ENCODE data around the gene TMC1.

The TMC1 gene

DNA sequence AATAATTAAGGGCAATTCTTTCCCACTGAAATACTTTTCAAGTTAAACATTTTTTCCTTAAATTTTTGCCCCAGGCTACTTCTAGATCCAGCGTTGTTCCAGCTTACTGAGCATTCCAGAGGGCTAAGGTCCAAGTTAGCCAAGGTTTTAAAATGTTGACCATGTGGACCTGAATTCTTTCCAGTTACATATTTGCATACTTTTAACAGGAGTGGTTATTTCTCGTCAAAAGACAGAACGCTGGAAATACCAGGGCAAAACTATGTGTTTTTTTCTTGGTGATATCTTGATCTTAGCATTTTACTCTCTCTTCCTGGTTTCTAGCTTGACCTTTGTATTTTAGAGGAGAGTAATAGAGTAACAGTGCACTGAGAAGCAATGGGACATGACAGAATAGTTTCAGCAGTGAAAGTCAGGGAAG lies 32.8 kb downstream of the TMC1 start:
- FAIRE-seq, result no peak
- no peak for DNase-seq (ENCODE audit: insufficient read length)
- TF ChIP-seq POLR2A (IDR thresholded peaks at IDR 0.05; ENCODE audit: low read depth, low read length), result no peak
- no peak for TF ChIP-seq POLR2AphosphoS5 (IDR thresholded peaks at IDR 0.05; ENCODE audit: low read depth, low read length)
- no peak for TF ChIP-seq TAF1 (IDR thresholded peaks at IDR 0.05; ENCODE audit: borderline replicate concordance, low read depth, low read length)

DNA sequence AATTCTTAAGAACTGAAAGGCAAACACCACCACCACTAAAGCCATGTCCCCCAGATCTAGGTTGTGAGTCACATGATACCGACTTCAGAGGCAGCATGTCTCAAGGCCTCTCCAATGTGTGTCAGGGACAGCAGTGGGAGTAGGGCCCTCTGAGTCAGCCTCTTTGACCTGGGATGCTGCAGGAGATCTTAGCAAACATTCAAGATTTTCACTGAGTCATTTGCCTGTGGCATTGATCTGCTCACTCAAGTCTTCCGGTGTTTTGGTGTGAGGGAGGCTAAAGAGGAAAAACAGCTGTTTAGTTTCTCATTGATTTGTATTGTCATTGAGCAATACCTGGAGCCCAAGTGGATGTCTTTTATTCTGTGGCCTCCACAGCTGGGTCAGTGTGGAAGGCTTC lies 36.1 kb downstream of the TMC1 start:
- FAIRE-seq, result no peak
- no peak for DNase-seq (ENCODE audit: insufficient read length)
- no peak for TF ChIP-seq POLR2AphosphoS5 (IDR thresholded peaks at IDR 0.05; ENCODE audit: low read depth, low read length)
- TF ChIP-seq POLR2A (IDR thresholded peaks at IDR 0.05; ENCODE audit: low read depth, low read length), result no peak
- TF ChIP-seq TAF1 (IDR thresholded peaks at IDR 0.05; ENCODE audit: borderline replicate concordance, low read depth, low read length), result no peak

DNA sequence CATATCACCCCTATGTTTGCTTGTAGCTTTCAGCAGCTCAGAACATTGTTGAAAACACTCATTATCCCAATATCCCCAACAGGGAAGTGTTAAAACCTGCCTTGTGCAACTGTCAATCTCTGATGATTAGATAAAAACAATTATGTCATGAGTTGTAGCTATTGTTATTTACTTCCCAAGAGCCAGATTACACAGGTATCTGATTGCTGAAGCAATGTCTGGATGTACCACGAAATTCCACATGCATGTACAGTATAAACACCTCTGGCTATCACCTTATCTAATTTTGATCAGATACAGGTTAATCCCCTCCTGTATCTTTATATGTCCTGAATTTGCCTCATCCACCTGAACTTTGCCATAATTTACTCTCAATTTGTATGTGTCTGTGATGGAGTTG lies 38.7 kb downstream of the TMC1 start:
- no peak for DNase-seq (ENCODE audit: insufficient read length)
- TF ChIP-seq POLR2AphosphoS5 (IDR thresholded peaks at IDR 0.05; ENCODE audit: low read depth, low read length), result no peak
- no peak for TF ChIP-seq TAF1 (IDR thresholded peaks at IDR 0.05; ENCODE audit: borderline replicate concordance, low read depth, low read length)
- TF ChIP-seq POLR2A (IDR thresholded peaks at IDR 0.05; ENCODE audit: low read depth, low read length), result no peak
- FAIRE-seq, result no peak

DNA sequence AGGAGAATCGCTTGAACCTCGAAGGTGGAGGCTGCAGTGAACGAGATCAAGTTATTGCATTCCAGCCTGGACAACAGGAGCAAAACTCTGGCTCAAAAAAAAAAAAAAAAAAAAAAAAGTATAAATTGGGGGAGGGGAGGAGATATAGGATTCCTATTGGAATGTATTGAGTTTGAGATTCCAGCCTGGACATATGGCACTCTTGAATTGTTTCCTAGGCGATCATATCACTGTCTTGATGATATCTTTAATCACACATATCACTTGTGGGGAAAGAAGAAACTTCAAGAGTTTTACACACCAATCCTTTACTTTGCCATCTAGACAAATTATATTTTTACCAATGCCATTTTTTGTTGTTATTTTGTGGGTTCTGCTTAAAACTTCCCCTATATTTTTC lies 42.4 kb downstream of the TMC1 start:
- no peak for TF ChIP-seq POLR2AphosphoS5 (IDR thresholded peaks at IDR 0.05; ENCODE audit: low read depth, low read length)
- no peak for TF ChIP-seq POLR2A (IDR thresholded peaks at IDR 0.05; ENCODE audit: low read depth, low read length)
- TF ChIP-seq TAF1 (IDR thresholded peaks at IDR 0.05; ENCODE audit: borderline replicate concordance, low read depth, low read length), result no peak
- FAIRE-seq, result no peak
- no peak for DNase-seq (ENCODE audit: insufficient read length)

DNA sequence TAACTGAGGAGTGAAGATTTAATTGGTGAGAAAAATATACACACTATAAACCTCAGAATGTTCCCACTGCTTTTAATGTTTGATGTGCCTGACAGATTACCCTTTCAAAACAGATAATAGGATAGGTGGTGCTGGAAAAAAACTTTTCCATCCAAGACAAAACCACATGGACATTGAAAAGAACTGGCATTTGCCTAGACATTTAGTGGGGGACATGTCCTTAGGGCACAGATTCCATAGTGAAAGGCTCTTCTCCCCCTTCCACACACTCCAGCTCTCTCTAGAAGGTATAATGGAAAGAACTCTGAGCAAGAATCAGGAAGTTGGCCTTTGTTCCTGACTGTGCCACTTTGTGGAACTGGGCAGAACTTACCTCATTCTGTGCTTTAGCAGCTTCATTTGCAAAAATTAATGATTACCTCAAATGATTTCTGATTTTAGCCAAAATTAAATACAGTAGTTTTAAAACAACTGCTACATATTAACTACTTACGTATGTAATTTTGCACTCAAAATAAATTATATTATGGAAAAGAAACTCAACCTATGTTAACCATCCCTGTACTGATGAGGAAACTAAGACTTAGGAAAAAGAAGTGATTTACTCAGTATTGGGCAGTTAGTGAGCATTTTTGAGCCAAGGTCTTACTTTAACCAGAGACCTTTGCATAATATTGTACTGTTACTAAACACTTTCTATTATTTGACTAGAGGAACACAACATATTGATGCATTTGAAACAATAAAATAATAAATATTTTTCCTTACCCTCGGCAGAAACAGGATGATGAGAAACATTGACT lies 43.3 kb downstream of the TMC1 start:
- DNase-seq (ENCODE audit: insufficient read length) (no peak), FAIRE-seq (no peak)
- TF ChIP-seq TAF1 (IDR thresholded peaks at IDR 0.05; ENCODE audit: borderline replicate concordance, low read depth, low read length), result no peak
- no peak for TF ChIP-seq POLR2A (IDR thresholded peaks at IDR 0.05; ENCODE audit: low read depth, low read length)
- no peak for TF ChIP-seq POLR2AphosphoS5 (IDR thresholded peaks at IDR 0.05; ENCODE audit: low read depth, low read length)

DNA sequence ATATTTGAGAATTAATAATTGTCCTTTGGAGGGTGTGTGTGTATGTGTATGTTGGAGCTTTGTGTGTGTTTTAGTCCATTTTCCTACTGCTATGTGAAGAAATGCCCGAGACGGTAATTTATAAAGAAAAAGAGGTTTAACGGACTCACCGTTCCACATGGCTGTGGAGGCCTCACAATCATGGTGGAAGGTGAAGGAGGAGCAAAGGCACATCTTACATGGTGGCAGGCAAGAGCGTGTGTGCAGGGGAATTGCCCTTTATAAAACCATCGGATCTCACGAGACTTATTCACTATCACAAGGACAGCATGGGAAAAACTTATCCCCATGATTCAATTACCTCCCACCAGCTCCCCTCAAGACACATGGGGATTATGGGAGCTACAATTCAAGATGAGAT lies 44.1 kb downstream of the TMC1 start:
- no peak for DNase-seq (ENCODE audit: insufficient read length)
- no peak for FAIRE-seq
- TF ChIP-seq POLR2AphosphoS5 (IDR thresholded peaks at IDR 0.05; ENCODE audit: low read depth, low read length), result no peak
- TF ChIP-seq POLR2A (IDR thresholded peaks at IDR 0.05; ENCODE audit: low read depth, low read length), result no peak
- TF ChIP-seq TAF1 (IDR thresholded peaks at IDR 0.05; ENCODE audit: borderline replicate concordance, low read depth, low read length), result no peak

DNA sequence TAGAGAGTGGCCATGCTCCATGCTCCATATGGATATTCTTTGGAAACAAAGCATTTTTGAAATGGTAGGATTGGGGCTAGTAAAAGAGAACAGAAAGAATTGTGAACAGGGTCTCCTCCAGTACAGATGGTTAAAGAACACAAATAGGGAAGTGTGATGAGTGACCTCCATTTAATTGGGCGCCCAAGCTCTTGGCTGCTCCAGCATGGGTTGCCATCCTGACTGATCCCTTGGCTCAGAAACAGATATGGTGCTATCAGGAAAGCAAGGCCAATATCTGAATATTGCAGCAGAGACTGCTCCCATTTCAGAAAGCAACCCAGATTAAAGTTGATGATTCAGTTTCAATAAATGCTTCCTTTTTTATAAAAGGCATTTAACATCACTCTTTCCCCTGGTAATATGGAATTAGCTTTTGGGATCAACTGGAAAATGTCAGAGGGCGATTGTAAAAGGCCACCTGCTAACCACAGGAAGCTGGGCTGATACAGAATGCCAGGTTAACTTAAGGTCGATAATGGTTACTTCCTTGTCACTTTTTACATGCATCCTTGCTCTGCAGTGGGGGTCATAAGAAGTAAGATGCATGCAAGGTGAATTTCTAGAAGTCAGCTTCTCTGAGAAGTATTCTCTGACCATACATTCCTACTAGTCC lies 52.9 kb downstream of the TMC1 start:
- TF ChIP-seq POLR2AphosphoS5 (IDR thresholded peaks at IDR 0.05; ENCODE audit: low read depth, low read length) (no peak), TAF1 (IDR thresholded peaks at IDR 0.05; ENCODE audit: borderline replicate concordance, low read depth, low read length) (no peak), POLR2A (IDR thresholded peaks at IDR 0.05; ENCODE audit: low read depth, low read length) (no peak)

DNA sequence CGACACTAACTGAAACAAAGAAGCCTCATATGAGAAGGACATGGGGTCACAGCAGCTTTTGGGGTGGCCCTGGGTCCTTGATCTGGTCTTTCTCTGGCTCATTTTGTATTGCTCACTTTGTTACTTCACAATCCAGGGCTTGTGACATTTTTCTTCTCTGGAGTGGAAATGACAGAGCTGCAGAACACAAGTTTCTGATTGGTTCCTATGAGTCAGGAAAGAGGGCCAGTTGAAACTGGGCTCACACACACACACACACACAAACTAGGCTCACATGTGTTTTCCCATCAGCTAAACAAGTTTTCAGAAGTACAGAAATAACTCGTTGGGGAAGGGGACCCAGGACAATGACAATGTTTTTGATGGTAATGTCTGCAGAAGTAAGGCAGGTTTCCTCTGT lies 54.3 kb downstream of the TMC1 start:
- FAIRE-seq (no peak), DNase-seq (ENCODE audit: insufficient read length) (no peak)
- TF ChIP-seq TAF1 (IDR thresholded peaks at IDR 0.05; ENCODE audit: borderline replicate concordance, low read depth, low read length), result no peak
- TF ChIP-seq POLR2AphosphoS5 (IDR thresholded peaks at IDR 0.05; ENCODE audit: low read depth, low read length), result no peak
- no peak for TF ChIP-seq POLR2A (IDR thresholded peaks at IDR 0.05; ENCODE audit: low read depth, low read length)

More for the DNA sequence above, 52.9 kb downstream of the TMC1 start:
- no peak for FAIRE-seq
- DNase-seq (ENCODE audit: insufficient read length), result no peak

DNA sequence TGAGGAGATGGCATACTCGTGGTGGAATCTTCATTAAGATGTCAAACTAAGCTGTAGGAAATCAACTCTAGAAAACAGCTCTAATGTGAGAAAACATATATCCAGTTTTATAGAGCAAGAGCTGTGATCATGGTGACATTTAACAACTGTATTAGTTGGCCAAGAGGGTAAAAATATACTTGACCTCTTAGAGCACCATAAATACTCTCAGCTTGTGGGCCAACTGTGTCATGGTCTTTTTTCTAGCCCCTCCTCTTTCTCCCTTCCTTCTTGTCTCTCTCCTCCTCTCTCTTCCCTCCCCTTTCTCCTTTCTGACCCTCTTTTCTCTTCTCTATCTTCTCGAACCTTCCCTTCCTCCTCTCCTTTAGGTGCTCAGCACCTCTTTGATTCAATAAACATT lies 54.7 kb downstream of the TMC1 start:
- TF ChIP-seq POLR2A (IDR thresholded peaks at IDR 0.05; ENCODE audit: low read depth, low read length) (no peak), TAF1 (IDR thresholded peaks at IDR 0.05; ENCODE audit: borderline replicate concordance, low read depth, low read length) (no peak), POLR2AphosphoS5 (IDR thresholded peaks at IDR 0.05; ENCODE audit: low read depth, low read length) (no peak)
- FAIRE-seq (no peak), DNase-seq (ENCODE audit: insufficient read length) (no peak)

DNA sequence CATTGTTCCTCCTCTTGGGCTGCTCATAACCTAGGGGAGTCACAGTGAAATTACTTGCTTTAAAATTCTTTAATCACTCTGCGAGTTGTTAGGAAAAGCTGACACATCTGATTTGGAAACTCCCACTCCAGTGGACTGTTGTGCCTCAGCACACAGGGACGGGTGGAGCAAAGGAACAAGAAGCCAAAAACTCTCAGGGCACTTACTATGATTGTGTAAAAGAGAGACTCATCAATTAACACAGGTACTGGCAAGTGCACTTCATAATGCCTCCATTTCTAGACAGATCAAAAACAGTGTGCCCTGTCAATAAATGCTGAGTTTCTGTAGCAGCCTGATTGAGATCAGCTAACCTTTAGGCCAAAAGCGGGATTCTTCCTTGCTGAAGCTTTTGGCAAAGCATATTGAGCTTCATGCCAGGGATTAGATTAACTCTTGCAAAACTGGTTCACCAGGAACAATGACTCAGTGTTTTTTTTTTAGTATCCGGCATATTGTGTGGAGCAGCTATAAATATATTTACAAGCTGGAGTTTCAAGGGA lies 55.9 kb downstream of the TMC1 start:
- FAIRE-seq (no peak), DNase-seq (ENCODE audit: insufficient read length) (no peak)
- TF ChIP-seq POLR2A (IDR thresholded peaks at IDR 0.05; ENCODE audit: low read depth, low read length) (no peak), TAF1 (IDR thresholded peaks at IDR 0.05; ENCODE audit: borderline replicate concordance, low read depth, low read length) (no peak), POLR2AphosphoS5 (IDR thresholded peaks at IDR 0.05; ENCODE audit: low read depth, low read length) (no peak)

DNA sequence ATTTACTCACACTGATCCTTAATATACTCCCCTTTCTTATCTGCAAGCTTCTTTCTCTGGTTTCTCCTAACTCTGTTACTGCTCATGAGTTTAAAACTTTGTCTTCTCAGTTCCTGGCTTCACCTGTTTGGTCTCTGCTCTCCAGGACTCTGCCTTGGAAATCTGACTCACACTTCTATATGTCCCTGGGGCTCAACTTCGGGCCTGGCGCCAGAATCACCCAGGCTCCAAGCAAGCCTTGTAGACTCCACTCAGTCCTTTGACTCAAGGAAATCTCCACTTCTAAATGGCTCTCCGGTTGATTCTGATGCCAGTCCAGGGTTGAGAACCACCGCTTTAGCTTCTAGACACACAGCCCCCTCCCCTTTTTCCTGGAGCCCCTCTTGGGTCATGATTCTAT lies 57.8 kb downstream of the TMC1 start:
- no peak for FAIRE-seq
- TF ChIP-seq POLR2A (IDR thresholded peaks at IDR 0.05; ENCODE audit: low read depth, low read length) (no peak), POLR2AphosphoS5 (IDR thresholded peaks at IDR 0.05; ENCODE audit: low read depth, low read length) (no peak), TAF1 (IDR thresholded peaks at IDR 0.05; ENCODE audit: borderline replicate concordance, low read depth, low read length) (no peak)
- no peak for DNase-seq (ENCODE audit: insufficient read length)

All from GM12892 (cell line).